Liver (tissue), 3 donors: Measurements from ENCODE around the gene ORM2.

Experiments
- MAX ChIP-seq: IDR thresholded peaks from 2 replicates; pipeline ENCODE4 v1.6.1; 2016; ENCODE audit warnings: antibody characterized with exemption
- TAF1 ChIP-seq: conservative IDR thresholded peaks from 2 replicates; pipeline ENCODE4 v1.6.1; 2016; ENCODE audit warnings: antibody characterized with exemption, mild to moderate bottlenecking
- TF ChIP-seq, protein P1 (sequence below): fragments of 150-350 bp; IDR thresholded peaks from 2 replicates; pipeline ENCODE4 v1.5.1; 2017; ENCODE audit warnings: improper control_type of control experiment, low read depth, low read length; ENCODE audit not compliant: missing input control
- donor health status: healthy.
- donor health status: healthy.

- TF ChIP-seq, protein P1, sequence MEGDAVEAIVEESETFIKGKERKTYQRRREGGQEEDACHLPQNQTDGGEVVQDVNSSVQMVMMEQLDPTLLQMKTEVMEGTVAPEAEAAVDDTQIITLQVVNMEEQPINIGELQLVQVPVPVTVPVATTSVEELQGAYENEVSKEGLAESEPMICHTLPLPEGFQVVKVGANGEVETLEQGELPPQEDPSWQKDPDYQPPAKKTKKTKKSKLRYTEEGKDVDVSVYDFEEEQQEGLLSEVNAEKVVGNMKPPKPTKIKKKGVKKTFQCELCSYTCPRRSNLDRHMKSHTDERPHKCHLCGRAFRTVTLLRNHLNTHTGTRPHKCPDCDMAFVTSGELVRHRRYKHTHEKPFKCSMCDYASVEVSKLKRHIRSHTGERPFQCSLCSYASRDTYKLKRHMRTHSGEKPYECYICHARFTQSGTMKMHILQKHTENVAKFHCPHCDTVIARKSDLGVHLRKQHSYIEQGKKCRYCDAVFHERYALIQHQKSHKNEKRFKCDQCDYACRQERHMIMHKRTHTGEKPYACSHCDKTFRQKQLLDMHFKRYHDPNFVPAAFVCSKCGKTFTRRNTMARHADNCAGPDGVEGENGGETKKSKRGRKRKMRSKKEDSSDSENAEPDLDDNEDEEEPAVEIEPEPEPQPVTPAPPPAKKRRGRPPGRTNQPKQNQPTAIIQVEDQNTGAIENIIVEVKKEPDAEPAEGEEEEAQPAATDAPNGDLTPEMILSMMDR, result no peak
- TF ChIP-seq MAX (no peak), TAF1 (no peak)
These were observed 46.7 kb upstream of the ORM2 start for GRCh38 chr9:114282926-114283325.
